Measurements from ENCODE around the gene SPOP.

Gene SPOP

DNA sequence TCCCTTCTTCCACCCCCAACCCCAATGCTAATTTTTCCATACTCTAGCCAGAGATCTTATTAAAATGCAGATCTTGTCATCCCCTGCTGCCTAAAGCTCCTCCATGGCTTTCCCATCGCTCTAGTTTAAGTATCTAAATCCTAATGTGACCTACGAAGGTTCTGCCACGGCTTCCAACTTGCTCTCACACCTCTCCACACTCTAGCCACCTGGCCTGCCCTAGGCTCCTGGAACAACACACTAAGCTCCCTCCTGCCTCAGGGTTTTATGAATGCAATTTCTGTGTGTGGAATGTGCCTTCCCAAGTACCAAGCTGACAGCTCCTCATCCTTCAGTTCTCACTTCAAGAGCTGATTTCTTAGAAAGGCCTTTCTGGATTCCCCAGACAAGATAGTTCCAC lies 85.6 kb downstream of the SPOP start:
- H3K4me3 ChIP-seq (replicated peaks; ENCODE audit: low read depth, low read length) = no peak overlapping the region
- no peak for DNase-seq (ENCODE audit: extremely low read depth, low read depth)
- TF ChIP-seq, protein P1, sequence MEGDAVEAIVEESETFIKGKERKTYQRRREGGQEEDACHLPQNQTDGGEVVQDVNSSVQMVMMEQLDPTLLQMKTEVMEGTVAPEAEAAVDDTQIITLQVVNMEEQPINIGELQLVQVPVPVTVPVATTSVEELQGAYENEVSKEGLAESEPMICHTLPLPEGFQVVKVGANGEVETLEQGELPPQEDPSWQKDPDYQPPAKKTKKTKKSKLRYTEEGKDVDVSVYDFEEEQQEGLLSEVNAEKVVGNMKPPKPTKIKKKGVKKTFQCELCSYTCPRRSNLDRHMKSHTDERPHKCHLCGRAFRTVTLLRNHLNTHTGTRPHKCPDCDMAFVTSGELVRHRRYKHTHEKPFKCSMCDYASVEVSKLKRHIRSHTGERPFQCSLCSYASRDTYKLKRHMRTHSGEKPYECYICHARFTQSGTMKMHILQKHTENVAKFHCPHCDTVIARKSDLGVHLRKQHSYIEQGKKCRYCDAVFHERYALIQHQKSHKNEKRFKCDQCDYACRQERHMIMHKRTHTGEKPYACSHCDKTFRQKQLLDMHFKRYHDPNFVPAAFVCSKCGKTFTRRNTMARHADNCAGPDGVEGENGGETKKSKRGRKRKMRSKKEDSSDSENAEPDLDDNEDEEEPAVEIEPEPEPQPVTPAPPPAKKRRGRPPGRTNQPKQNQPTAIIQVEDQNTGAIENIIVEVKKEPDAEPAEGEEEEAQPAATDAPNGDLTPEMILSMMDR (IDR thresholded peaks at IDR 0.05; ENCODE audit: low read depth, low read length, missing control alignments) = no peak

DNA sequence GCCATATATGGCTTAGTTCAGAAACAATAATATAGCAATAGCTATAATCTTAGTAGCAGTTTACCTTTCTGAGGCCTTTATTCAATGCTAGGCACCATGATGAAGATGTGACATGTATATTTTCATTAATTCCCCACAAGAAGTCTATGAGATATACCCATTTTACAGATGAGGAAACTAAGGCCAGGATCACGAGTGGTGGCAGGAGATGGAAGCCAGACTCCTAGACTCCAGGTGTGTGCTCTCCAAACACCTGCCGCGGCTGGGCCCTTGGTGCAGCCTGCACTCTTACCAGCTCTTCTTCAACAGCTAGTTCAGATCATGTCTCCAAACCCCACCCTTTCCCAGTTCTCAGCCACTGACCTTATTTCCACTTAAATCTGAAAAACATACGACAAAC lies 87.0 kb downstream of the SPOP start:
- TF ChIP-seq, protein P1 (IDR thresholded peaks at IDR 0.05; ENCODE audit: low read depth, low read length, missing control alignments) = no peak
- DNase-seq (ENCODE audit: extremely low read depth, low read depth) = no peak
- no peak overlapping the region for H3K4me3 ChIP-seq (replicated peaks; ENCODE audit: low read depth, low read length)

DNA sequence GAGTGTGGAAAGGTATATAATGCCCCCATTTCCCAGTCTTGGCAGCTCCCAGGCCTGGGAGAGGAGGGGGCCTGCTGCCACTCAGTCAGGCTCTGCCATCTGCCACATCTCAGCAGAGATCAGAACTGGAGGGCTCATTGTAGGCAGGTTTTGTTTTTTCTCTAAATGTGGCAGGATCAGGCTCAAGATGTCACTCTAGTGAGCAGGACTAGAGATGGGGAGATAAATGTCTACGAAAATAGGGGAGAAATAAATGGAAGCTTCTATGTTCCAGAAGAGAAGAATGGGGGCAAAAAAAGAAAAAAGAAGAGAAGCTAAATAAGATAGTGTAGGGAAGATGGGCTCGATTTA lies 88.3 kb downstream of the SPOP start:
- no peak for DNase-seq (ENCODE audit: extremely low read depth, low read depth)
- TF ChIP-seq, protein P1 (IDR thresholded peaks at IDR 0.05; ENCODE audit: low read depth, low read length, missing control alignments) = no peak
- no peak overlapping the region for H3K4me3 ChIP-seq (replicated peaks; ENCODE audit: low read depth, low read length)

DNA sequence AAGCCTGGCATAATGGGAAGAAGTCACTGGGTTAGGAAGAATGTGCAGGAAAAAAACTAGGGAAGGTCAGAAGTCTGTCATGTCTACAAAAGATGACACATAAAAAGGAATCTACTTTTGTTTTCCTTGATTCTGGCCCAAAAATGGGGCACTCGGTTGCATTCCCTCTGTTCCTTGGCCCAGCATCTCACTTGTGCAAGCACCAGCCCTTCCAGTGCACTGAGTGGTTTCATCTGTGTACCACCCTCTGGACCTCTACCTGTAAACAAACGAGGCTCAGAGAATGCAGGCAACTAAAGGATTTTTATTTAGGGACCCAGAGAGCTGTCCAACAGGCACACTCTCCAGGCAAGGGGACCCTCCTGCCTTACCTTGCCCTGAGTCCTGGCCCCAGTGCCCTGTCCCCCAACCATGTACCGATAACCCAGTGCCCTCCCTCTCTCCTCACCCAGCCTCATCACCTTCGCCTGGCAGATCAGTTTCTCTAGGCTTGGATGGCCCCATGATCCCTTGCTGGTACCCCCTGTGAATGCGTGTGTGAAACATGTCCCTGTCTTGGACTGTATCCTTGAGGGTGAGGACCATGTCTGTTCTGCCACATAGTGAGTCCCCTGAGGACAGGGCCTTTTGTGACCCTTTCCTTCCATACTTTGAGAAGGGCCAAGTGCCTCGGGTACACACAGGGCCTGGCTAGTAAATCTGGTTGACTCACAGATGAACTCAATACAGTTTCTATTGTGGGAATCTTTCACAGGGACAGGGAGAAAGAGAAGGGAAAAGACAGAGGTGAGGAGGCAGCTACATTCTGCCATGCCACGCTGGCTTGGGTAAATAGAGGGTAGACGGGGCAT lies 88.9 kb downstream of the SPOP start:
- DNase-seq (ENCODE audit: extremely low read depth, low read depth) = no peak
- H3K4me3 ChIP-seq (replicated peaks; ENCODE audit: low read depth, low read length) = no peak overlapping the region
- TF ChIP-seq, protein P1 (IDR thresholded peaks at IDR 0.05; ENCODE audit: low read depth, low read length, missing control alignments) = no peak

DNA sequence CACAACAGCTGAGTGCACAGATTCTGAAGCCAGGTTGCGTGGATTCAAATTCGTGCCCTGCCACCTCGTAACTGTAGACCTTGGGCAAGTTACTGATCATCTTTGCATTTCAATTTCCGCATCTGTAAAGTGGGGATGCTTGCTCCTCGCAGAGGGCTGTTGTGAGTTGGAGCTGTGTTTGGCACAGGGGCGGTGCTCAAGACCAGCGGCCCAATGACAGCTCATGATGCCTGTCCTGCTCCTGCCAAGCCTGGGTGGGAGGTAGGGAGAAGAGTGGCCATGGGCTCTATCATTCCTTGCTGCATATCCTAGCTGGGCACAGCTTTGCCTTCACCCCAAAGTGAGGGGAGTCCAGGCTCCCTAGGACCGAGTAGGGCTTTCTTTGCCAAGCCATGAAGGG lies 89.6 kb downstream of the SPOP start:
- TF ChIP-seq, protein P1 (IDR thresholded peaks at IDR 0.05; ENCODE audit: low read depth, low read length, missing control alignments) = no peak
- no peak for DNase-seq (ENCODE audit: extremely low read depth, low read depth)
- no peak overlapping the region for H3K4me3 ChIP-seq (replicated peaks; ENCODE audit: low read depth, low read length)

DNA sequence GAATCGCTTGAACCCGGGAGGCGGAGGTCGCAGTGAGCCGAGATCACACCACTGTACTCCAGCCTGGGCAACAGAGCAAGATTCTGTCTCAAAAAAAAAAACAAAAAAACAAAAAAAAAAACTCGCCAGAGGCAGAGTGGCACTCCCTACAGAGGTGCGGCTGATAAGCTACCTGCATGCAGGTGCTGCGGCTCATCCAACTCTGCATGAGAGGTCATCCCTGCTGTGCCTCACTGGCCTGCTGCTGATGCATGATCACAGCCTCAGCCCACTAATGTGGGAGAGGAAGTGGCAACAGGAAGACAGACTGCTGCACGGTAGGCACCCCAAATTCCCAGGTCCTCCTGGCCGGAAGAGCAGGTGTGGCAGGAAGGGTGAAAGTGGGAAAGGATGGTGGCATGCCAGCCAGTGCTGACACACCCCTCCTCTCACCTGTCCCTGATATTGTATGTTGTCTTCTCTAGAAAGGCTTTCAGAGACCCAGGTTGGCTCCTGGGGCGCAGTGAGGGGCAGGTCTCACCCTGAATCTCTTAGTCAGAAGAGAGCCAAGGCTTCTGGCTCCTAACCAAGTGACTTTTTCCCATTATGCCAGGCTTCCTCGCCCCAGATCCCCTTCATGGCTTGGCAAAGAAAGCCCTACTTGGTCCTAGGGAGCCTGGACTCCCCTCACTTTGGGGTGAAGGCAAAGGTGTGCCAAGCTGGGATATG lies 90.4 kb downstream of the SPOP start:
- TF ChIP-seq, protein P1 (IDR thresholded peaks at IDR 0.05; ENCODE audit: low read depth, low read length, missing control alignments) = no peak
- H3K4me3 ChIP-seq (replicated peaks; ENCODE audit: low read depth, low read length) = no peak overlapping the region
- no peak for DNase-seq (ENCODE audit: extremely low read depth, low read depth)
